Kidney epithelial cell (primary cell): Measurements from ENCODE around the gene EML3. TPM values are rescaled to one million over a fixed set of nuclear protein-coding genes. Genes with fewer than 3 reads are reported as not detected.

Experiments used
- DNase-seq: peaks from one replicate; pipeline ENCODE4 v3.0.0-alpha.2; 2010; ENCODE audit warnings: low read depth
- H3K27me3 ChIP-seq: 2 replicates; pipeline ENCODE4 v1.6.0; 2011; ENCODE audit warnings: low read length; ENCODE audit not compliant: control insufficient read depth, insufficient read depth
- H3K36me3 ChIP-seq: 2 replicates; pipeline ENCODE4 v1.5.1; 2011; ENCODE audit warnings: low read length; ENCODE audit not compliant: control insufficient read depth, insufficient read depth
- H3K4me3 ChIP-seq: 2 replicates; pipeline ENCODE4 v1.5.1; 2011; ENCODE audit warnings: low read depth, mild to moderate bottlenecking, control low read depth, low read length
- CTCF ChIP-seq: IDR thresholded peaks from 2 replicates; pipeline ENCODE4 v1.5.1; 2011; ENCODE audit warnings: mild to moderate bottlenecking, moderate library complexity, low read length, control low read depth, inconsistent platforms; ENCODE audit not compliant: insufficient read depth, poor library complexity, severe bottlenecking
- total RNA-seq: library from RNA; depleted of rRNA; stranded (reverse); fragments of >200 nt; gene quantifications from 2 replicates; pipeline ENCODE4 v1.2.3, GENCODE V29; 2015

EML3 gene
- total RNA-seq, 1 donor from 2014 or later, result 21.1 TPM

- Histone ChIP-seq H3K27me3 (no peaks in the 10 kb centered on the region), H3K4me3 (no peak overlapping the region), H3K36me3 (peaks cover 1% of the 10 kb centered on the region)
- no peak for TF ChIP-seq CTCF
- no peak for DNase-seq
Observed at GRCh38 chr11:62578541-62578940, 34.0 kb downstream of the EML3 start.

- DNase-seq, result no peak
- Histone ChIP-seq H3K27me3 (no peaks in the 10 kb centered on the region), H3K4me3 (no peak overlapping the region), H3K36me3 (peaks cover 1% of the 10 kb centered on the region)
- no peak for TF ChIP-seq CTCF
Observed at GRCh38 chr11:62577046-62577714, 35.4 kb downstream of the EML3 start.

GRCh38 chr11:62575837-62576236, 36.7 kb downstream of the EML3 start:
- Histone ChIP-seq H3K36me3 (peaks cover 5% of the 10 kb centered on the region), H3K4me3 (no peak overlapping the region), H3K27me3 (no peaks in the 10 kb centered on the region)
- no peak for DNase-seq
- TF ChIP-seq CTCF, result no peak

GRCh38 chr11:62575156-62575555, 37.4 kb downstream of the EML3 start:
- Histone ChIP-seq H3K36me3 (peaks cover 6% of the 10 kb centered on the region), H3K4me3 (peak overlapping the region; percentile 49), H3K27me3 (no peaks in the 10 kb centered on the region)
- TF ChIP-seq CTCF, result no peak
- DNase-seq, result no peak

GRCh38 chr11:62574363-62575071, 38.1 kb downstream of the EML3 start:
- Histone ChIP-seq H3K36me3 (peaks cover 6% of the 10 kb centered on the region), H3K27me3 (no peaks in the 10 kb centered on the region)
- no peak for DNase-seq

More at GRCh38 chr11:62574363-62575071, 38.1 kb downstream of the EML3 start:
- peak overlapping the region; percentile 49 for H3K4me3 ChIP-seq
- no peak for TF ChIP-seq CTCF
